Uterus (tissue), 2 donors: ENCODE results near the gene KREMEN1.

Experiments used
- CTCF ChIP-seq, 4 experiments: fragments of 200-600 bp in 2 of 4; fragments of 450-650 bp in 2 of 4; sonication (generic) in 2 of 4; IDR thresholded peaks; one replicate each; pipeline ENCODE4 v1.5.1; 2016 to 2019; ENCODE audit warnings: antibody characterized with exemption in 4 of 4, mild to moderate bottlenecking in 2 of 4, moderate library complexity in 1 of 4
- POLR2A ChIP-seq, 2 donors: fragments of 450-650 bp; IDR thresholded peaks; one replicate each; pipeline ENCODE4 v1.6.1; 2016; ENCODE audit warnings: antibody characterized with exemption in 2 of 2, mild to moderate bottlenecking in 1 of 2, moderate library complexity in 1 of 2

- TF ChIP-seq CTCF (IDR thresholded peaks at IDR 0.05) (no peak), POLR2A (IDR thresholded peaks at IDR 0.05) (no peak)
Observed at GRCh38 chr22:29126670-29127395, 54.0 kb downstream of the KREMEN1 start.
